Hematopoietic multipotent progenitor cell treated with erythropoietin and hydrocortisone succinate and interleukin-3 and kit ligand, for 6 days (in vitro differentiated cells): ENCODE measurements around the gene TNFSF9.
"Not testable (repeated sequence)": the region's sequence is repeated elsewhere in the genome, so short reads cannot be mapped to it uniquely, and the experiment has no call there.

Source experiments
- DNase-seq: peaks from one replicate; pipeline ENCODE4 v3.0.0-alpha.2; 2015

The TNFSF9 gene

DNA sequence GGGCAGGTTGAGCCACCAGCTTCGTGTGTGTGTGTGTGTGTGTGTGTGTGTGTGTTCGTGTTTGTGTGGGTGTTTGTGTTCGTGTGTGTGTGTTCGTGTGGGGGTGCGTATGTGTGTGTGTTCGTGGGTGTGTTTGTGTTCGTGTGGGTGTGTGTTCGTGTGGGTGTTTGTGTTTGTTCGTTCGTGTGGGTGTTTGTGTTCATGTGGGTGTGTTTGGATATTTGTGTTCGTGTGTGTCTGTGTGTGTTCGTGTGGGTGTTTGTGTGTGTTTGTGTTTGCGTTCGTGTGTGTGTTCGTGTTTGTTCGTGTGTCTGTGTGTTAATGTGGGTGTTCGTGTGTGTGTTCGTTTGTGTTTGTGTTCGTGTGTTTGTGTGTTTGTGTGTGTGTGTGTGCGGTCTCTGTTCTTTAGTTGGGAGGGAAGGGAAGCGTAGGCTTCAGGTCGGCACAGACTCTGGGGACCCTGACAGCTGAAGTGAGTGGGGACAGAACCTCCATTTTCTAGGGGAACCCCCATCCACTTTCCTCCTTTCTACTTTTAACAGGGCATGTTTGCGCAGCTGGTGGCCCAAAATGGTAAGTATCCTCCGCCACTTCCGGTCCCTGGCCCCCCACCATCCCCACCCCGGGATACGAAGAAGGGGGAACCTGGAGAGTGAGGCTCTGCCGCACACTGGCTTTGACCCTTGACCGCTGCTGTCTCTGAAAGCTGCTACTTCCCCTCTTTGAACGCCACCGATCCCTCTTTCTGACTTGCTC, 1.6 kb downstream of the TNFSF9 start:
- DNase-seq, result peak; percentile 63

DNA sequence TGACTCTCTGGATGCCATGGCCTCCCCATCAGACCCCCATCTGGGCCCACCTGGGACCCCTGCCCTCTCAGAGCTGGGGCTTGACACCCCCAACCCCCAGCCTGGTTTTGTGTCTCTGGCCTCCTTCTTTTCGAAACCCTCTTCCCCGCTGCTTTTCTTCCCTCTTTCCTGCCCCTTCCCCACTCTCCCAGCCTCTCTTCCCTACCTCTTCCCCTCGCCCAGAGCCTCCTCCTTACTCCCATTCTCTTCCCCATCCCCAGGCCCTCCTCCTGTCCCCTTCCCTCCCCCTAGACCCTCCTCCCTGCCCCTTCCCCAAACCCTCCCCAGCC, 2.1 kb downstream of the TNFSF9 start:
- DNase-seq, result no peak

DNA sequence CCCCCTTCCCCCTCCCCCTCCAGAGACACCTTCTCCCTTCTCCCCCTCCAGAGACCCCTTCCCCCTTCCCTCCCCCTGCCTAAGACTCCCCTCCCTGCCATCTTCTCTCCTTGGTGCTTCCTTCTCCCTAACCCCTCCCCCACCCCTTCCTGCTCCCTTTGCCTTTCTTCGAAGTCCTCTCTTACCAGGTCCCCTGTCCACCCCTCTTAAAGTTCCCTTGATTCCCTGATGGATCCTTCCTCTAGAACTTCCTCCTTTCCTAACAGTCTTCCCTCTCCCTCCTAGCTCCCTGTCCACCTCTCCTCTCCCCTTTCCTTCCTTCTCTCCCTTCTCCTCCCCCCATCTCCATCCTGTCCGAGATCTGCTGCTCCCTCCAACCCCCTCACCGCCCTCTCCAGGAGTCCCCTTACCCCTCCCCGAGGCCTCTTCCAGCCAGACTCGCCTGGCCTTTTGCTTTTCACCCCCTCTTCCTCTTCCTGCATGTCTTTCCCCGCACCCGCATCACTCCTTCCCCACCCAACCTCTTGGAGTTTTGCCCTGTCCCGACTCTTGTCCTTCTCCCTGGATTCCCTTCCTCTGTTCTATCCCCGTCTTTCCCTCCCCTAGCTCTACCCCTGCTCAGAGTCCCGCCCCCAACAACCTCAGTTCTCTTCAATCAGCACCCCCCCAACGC, 3.1 kb downstream of the TNFSF9 start:
- DNase-seq, result no peak

DNA sequence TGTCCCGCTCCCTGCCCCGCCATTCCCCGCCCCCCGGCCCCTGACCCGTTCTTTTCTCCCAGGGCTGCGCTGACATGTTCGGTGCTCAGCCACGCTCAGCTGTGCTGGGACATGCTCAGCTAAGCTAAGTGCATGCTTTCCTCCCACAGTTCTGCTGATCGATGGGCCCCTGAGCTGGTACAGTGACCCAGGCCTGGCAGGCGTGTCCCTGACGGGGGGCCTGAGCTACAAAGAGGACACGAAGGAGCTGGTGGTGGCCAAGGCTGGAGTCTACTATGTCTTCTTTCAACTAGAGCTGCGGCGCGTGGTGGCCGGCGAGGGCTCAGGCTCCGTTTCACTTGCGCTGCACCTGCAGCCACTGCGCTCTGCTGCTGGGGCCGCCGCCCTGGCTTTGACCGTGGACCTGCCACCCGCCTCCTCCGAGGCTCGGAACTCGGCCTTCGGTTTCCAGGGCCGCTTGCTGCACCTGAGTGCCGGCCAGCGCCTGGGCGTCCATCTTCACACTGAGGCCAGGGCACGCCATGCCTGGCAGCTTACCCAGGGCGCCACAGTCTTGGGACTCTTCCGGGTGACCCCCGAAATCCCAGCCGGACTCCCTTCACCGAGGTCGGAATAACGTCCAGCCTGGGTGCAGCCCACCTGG, 3.7 kb downstream of the TNFSF9 start:
- no peak for DNase-seq

DNA sequence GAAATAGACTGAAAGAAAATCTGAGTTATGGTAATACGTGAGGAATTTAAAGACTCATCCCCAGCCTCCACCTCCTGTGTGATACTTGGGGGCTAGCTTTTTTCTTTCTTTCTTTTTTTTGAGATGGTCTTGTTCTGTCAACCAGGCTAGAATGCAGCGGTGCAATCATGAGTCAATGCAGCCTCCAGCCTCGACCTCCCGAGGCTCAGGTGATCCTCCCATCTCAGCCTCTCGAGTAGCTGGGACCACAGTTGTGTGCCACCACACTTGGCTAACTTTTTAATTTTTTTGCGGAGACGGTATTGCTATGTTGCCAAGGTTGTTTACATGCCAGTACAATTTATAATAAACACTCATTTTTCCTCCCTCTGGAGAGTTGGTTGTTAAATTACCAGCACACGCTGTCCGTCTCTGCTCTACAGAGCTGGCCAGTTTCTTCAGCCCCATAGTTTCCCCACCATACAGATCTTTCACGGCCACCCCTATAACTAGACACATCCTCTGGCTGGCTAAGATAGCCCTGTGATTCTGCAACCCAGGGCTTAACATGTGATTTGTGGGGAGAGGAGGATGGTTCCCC, 4.8 kb downstream of the TNFSF9 start:
- no peak for DNase-seq

DNA sequence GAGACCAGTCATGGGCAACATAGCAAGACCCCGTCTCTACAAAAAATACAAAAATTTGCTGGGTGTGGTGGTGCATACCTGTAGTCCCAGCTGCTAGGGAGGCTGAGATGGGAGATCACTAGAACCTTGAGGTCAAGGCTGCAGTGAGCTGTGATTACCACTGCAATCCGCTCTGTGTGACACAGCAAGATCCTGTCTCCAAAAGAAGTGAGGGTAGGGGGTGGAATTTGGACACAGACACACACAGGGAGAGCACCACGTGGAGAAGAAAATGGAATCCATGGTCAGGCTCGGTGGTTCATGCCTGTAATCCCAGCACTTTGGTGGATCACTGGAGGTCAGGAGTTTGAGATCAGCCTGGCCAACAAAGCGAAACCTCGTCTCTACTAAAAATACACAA, 8.7 kb downstream of the TNFSF9 start:
- no peak for DNase-seq

DNA sequence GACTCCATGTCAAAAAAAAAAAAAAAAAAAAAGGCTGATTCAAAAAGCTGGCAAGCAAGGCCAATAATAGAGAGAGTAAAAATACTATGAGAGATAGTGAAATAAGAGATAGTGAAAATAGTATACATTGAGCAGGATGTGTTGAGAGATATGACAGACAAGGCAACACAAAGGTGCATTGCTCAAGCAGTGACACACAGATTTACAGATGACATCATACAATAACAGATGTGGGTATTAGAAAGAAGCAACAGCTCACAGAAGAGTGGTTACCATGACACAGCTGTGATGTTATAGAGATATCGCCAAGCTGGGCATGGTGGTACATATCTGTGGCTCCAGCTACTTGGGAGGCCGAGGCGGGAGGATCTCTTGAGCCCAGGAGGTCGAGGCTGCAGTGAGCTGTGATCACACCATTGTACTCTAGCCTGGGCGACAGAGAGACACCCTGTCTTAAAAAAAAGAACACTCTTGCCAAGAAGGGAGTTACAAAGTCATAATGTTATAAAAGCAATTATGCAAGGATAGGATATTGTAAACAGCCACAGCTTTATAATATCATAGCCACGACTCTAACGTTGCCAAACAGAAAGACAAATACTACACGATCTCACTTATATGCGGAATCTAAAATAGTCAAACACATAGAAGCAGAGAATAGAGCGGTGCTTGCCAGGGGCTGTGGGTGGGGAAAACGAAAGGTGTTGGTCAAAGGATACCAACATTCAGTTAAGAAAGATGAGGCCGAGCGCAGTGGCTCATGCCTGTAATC, 10.3 kb downstream of the TNFSF9 start:
- DNase-seq, result no peak

DNA sequence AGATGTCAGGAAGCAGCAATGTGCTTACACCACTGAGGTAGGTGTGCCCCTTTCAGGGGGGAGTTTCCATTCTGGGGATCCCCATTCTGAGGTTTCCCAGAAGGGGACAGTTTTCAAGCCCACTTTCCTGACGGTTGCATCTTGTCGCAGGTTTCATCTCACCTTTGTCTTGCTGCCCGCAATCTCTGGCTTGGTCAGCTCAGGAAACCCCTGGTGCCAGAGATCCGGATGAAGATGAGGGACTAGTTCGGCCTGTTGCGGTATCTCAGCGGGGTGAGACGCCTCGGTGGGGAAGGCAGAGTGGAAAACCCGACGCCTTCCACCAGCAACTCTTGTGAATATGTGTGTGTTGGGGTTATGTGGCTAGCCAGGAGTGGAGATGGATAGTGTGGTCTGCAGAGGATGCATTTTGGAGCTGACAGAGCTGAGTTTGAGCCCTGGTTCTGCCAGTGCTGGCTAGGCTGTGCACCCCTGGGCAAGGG, 13.1 kb downstream of the TNFSF9 start:
- DNase-seq, result no peak

DNA sequence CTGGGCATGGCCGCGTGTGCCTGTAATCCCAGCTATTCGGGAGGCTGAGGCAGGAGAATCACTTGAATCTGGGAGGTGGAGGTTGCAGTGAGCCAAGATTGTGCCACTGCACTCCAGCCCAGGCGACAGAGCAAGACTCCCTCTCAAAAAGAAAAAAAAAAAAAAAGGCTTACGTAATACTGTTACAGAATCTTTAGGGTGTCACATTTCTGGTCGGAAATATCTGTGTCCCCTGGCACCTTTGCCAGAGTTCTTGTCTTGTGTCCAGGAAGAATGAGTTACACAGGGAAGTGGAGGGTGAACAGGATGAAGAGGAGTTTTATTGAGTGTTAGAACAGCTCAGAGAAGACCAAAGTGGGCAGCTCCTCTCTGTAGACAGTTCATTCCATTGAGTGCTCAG, 19.9 kb downstream of the TNFSF9 start:
- not testable (repeated sequence) for DNase-seq

DNA sequence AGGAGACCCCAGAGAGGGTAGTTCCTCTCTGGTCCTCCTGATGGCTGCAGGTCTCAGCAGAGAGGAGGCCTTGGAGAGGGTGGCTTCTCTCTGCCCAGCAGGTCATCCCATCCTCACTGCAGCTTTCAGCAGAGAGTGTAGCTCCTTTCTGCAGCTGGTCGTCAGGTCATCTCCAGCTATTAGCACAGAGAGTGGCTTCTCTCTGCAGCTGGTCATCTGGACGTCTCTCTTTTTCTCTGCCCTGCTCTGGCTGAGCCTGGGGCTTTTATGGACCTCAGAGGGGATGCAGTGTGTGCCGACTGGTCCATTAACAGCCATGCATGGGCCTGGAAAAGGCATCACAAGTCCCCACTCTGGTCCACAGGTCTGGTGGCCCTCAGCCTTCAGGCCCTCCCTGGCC, 20.3 kb downstream of the TNFSF9 start:
- no peak for DNase-seq

DNA sequence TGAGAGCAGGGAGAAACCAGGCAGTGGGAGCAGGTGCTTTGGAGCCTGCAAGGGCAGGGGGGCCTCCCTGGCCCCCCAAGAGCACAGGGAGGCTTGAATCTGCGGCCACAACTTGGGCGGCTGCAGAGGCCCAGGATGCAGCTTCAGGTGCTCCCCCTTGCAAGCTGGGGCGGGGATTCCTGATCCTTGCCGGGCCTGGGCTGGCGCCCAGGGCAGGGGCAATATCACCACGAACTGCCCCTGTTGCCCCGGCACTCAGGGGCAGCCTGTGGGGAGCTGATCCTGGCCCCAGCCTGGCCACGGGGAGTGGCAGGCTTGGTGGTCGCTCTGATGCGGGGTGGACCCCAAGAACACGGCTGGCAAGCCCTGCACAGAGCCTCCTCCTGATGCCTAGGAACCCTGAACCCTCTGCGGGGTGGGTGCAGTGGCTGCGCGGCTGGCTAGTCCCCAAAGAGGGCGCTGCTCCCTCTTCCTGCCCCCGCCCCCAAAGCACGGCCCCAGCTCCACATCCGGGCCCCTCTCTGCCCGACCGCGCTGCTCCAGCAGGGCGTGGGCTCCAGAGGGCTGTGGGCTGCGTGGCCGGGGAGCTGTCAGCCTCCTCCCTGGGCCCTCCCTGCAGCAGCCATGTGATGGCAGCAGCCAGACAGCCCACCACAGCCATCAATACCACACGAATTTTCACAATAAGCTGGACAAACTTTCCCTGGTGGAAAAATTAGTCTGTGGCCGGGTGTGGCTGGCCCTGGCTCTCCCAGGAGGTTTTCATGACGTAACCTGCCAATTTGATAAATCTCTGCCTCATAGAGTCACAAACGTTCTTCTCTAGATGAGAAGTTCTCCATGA, 21.0 kb downstream of the TNFSF9 start:
- peak; percentile 86 for DNase-seq

DNA sequence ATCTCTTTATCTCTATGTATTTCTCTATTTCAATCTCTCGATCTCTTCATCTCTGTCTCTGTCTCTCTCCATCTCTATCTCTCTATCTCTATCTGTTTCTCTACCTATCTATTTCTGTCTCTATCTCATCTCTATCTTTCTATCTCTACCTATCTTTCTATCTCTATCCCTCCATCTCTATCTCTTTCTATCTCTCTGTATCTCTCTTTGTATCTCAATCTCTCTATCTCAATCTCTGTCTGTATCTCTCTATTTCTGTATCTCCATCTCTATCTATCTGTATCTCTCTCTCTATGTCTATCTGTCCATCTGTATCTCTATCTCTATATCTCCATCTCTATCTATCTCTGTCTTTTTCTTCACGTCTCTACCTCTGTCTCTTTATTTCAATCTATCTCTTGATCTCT, 25.2 kb downstream of the TNFSF9 start:
- DNase-seq, result no peak

DNA sequence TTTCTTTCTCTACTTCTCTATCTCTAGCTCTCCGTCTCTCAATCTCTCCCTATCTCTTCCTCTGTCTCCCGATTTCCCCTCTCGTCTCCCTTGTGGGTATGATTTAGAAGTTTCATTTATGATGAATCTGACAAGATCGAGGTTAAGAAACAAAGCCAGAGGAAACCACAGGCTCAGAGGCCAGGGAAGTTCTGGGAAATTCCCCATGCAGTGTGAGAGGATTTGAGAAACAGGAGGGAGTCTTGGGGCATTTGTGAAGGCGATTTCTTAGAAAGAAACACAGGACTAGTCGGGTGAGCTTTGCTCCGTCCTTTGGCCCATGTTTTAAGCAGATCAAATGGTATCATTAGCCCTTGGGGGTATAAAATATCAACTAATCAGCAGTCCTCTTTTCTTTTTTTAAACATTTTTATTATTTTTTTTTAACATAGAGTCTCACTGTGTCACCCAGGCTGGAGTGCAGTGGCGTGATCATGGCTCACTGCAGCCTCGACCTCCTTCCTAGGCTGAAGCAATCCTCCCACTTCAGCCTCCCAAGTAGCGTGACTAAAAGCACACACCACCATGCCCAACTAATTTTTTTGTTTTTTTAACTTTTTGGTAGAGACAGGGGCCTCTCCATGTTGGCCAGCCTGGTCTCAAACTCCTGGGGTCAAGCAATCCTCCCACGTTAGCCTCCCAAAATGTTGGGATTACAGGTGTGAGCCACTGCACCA, 25.8 kb downstream of the TNFSF9 start:
- no peak for DNase-seq

DNA sequence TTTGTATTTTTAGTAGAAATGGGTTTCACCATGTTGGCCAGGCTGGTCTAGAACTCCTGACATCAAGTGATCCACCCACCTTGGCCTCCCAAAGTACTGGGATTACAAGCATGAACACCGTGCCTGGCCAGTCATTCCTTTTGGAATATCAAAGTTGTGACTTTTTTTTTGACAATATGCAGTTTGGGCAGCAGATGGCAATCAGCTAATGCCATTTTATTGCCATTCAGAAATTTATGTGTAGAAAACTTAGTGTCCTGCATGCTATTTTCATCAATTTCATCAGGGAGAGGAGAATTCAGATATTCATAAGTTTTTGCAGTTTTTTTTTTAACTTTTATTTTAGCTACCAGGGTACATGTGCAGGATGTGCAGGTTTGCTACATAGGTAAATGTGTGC, 31.6 kb downstream of the TNFSF9 start:
- DNase-seq, result not testable (repeated sequence)

DNA sequence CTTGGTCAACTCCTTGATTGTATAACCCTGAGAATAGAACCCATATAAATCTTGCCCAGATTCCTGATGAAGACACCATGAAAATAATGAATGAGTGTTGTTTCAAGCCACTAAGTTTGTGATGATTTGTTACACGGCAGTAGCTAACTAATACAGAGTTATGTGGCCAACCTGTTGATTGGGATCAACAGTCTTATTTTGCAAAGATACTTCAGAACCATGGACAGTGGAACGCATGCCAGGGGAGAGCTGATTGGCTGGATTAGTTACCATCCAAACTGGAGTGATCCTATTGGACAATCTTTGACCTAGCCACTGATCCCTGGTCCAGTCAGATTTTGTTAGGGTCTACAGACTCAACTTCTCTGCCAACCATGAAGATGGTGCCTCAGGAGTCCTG, 33.6 kb downstream of the TNFSF9 start:
- peak; percentile 75 for DNase-seq

DNA sequence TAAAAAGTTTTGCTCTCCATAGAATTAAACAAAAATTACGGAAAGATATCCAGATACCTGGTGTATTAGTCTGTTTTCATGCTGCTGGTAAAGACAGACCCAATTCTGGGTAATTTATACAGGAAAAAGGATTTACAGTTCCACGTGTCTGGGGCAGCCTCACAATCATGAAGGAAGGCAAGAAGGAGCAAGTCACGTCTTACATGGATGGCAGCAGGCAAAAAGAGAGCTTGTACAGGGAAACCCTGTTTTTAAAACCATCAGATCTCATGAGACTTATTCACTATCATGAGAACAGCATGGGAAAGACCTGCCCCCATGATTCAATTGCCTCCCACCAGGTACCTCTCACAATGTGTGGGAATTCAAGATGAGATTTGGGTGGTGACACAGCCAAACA, 35.9 kb downstream of the TNFSF9 start:
- not testable (repeated sequence) for DNase-seq

DNA sequence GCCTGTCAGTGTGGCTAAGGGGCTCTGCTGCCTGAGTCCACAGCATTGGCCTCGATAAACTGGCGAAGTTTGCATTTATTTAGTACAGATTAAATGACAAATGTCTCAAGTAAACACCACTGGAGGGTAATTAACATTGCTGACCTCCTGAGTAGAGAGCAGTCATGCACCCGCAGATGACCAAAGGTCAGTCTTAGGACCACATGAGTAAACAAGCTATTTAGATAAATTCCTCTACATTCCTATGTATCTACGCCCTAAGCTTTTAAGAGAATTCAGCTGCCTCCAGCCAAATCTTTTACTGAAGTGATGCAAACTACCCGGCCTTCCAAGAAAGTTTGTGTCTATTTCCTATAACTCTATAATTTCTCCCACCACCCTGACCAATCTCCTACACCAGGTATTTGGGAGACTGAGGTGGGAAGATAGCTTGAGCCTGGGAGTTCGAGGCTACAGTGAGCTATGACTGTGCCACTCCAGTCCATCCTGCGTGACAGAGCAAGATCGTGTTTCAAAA, 37.2 kb downstream of the TNFSF9 start:
- DNase-seq, result no peak

DNA sequence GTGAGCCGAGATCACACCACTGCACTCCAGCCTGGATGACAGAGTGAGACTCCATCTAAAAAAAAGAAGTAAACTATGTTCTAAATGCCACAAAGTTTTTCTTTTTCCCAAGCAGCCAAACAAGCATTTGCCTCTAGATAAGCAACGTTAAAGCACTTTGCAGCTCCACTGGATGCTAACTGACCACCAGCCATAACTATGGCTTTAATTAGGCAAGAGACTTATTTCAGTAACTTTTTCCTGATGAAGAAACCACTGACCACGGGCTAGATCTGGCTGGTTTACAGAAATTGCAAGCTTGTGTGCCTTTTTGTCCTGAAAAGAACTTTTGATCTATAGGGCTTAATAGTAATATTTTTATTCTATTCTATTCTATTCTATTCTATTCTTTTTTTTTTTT, 38.0 kb downstream of the TNFSF9 start:
- DNase-seq, result no peak

DNA sequence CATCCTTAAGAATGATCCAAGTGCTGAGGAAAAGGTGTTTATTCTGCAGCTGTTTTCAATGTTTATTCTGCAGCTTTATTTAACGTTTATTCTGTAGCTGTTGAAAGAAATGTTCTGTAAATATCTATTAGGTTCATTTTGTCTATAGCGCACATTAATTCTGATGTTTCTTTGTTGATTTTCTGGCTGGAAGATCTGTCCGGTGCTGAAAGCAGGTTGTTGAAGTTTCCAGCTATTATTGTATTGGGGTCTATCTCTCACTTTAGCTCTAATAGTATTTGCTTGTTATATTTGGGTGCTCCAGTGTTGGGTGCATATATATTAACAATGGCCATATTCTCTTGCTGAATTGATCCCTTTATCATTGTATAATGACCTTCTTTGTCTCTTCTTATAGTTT, 39.9 kb downstream of the TNFSF9 start:
- DNase-seq, result no peak

DNA sequence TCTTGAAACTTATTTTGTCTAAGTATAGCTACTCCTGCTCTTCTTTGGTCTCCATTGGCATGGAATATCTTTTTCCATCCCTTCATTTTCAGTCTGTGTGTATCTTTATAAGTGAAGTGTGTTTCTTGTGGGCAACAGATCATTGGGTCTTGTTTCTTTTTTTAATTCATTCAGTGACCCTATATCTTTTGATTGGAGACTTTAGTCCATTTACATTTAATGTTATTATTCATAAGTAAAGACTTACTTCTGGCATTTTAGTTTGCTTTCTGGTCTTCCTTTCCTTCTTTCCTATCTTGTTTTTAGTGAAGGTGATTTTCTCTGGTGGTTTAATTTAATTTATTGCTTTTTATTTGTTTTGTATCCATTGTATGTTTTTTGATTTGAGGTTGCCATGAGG, 40.3 kb downstream of the TNFSF9 start:
- DNase-seq, result no peak

DNA sequence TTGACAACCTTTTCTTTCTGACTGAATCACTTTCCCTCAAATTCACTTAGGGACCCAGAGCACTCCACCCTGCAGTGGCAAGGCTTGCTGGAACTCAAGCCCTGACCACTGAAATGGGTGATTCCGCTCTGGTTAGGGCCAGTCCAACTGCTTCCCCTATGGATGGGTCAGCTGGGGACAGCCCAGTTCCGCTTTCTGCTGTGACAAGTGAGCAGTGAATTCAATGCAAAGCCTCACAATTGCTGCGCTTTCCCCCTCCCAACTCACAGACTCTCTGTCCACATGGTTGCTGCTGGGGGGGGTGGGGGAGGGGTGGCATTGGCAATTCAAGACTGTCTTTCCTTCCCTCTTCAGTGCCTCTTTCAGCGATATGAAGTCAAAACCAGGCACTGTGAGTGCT, 41.4 kb downstream of the TNFSF9 start:
- DNase-seq, result peak; percentile 44
